CD4-positive, alpha-beta memory T cell (primary cell): ENCODE results near the gene ECSCR. TPM values are rescaled to one million over a fixed set of nuclear protein-coding genes. Genes with fewer than 3 reads are reported as not detected.
A peak's percentile ranks its signal among the peaks of the same experiment; 100 is the strongest.
"Not testable (repeated sequence)": the region's sequence is repeated elsewhere in the genome, so short reads cannot be mapped to it uniquely, and the experiment has no call there.

ENCODE experiments used
- CTCF ChIA-PET: fragments of 350-600 bp; sonication (Branson Sonifier 250); formaldehyde crosslinking; loops from one replicate; lab custom pipeline; 2021; ENCODE audit warnings: inconsistent platforms; ENCODE audit not compliant: partially characterized antibody; lab: Charles Lee
- POLR2A ChIA-PET: fragments of 350-600 bp; sonication (Branson Sonifier 250); formaldehyde crosslinking; loops from one replicate; lab custom pipeline; 2021; ENCODE audit not compliant: partially characterized antibody; lab: Charles Lee
- DNase-seq, 5 donors: peaks; one replicate each; pipeline versions ENCODE4 v3.0.0 to v3.0.0-alpha.2; 2020 to 2022; ENCODE audit warnings: mixed read lengths in 1 of 5
- H3K27ac ChIP-seq: one replicate; pipeline ENCODE4 v1.7.0; 2013; ENCODE audit warnings: low read depth, low read length
- H3K27me3 ChIP-seq: 2 replicates; pipeline ENCODE4 v1.7.0; 2013; ENCODE audit warnings: mild to moderate bottlenecking, low read length, moderate library complexity; ENCODE audit not compliant: insufficient read depth
- H3K36me3 ChIP-seq: 2 replicates; pipeline ENCODE4 v1.7.0; 2013; ENCODE audit warnings: mild to moderate bottlenecking, low read length, moderate library complexity; ENCODE audit not compliant: insufficient read depth
- H3K4me1 ChIP-seq: 2 replicates; pipeline ENCODE4 v1.7.0; 2013; ENCODE audit warnings: mild to moderate bottlenecking, low read length, moderate library complexity; ENCODE audit not compliant: insufficient read depth
- H3K4me3 ChIP-seq, 2 donors: one replicate each; pipeline ENCODE4 v1.7.0; 2013; ENCODE audit warnings: low read length in 2 of 2, mild to moderate bottlenecking in 1 of 2
- H3K9me3 ChIP-seq, 2 donors: one replicate each; pipeline ENCODE4 v1.7.0; 2013; ENCODE audit warnings: low read length in 2 of 2, control low read depth in 1 of 2; ENCODE audit not compliant: control insufficient read depth in 1 of 2
- H3K27ac Mint-ChIP-seq, 7 donors: one replicate each; pipeline ENCODE4 v1.8.0; 2020 to 2021; ENCODE audit warnings: mixed read lengths in 7 of 7, mild to moderate bottlenecking in 6 of 7, inconsistent platforms in 3 of 7, moderate library complexity in 3 of 7
- H3K27me3 Mint-ChIP-seq, 2 donors: one replicate each; pipeline ENCODE4 v1.8.0; 2020 to 2021; ENCODE audit warnings: mixed read lengths in 2 of 2
- H3K36me3 Mint-ChIP-seq, 2 donors: one replicate each; pipeline ENCODE4 v1.8.0; 2020 to 2021; ENCODE audit warnings: mixed read lengths in 2 of 2, inconsistent platforms in 1 of 2, mild to moderate bottlenecking in 1 of 2
- H3K4me1 Mint-ChIP-seq, 4 donors: one replicate each; pipeline ENCODE4 v1.8.0; 2020 to 2021; ENCODE audit warnings: mixed read lengths in 4 of 4, mild to moderate bottlenecking in 1 of 4
- H3K4me3 Mint-ChIP-seq, 8 donors: one replicate each; pipeline ENCODE4 v1.8.0; 2020 to 2021; ENCODE audit warnings: mixed read lengths in 8 of 8, mild to moderate bottlenecking in 7 of 8, moderate library complexity in 6 of 8, inconsistent platforms in 3 of 8
- H3K9me3 Mint-ChIP-seq, 8 donors: one replicate each; pipeline ENCODE4 v1.8.0; 2020 to 2021; ENCODE audit warnings: mixed read lengths in 8 of 8, mild to moderate bottlenecking in 5 of 8, inconsistent platforms in 3 of 8, moderate library complexity in 1 of 8
- intact Hi-C: fragments of 100-400 bp; cut with micrococcal nuclease; formaldehyde crosslinking; loops from one replicate; pipeline ENCODE4 v1.15.1; 2023
- polyA plus RNA-seq, 2 donors: library from polyadenylated mRNA; unstranded; fragments of 300-500 nt; fragmentation: Illumina TruSeq; gene quantifications; one replicate each; pipeline ENCODE4 v1.2.3, GENCODE V29; 2021
- total RNA-seq, 2 experiments: library from RNA; stranded (reverse); gene quantifications; one replicate each; pipeline ENCODE4 v1.2.3, GENCODE V29; 2021

The ECSCR gene
- total and polyA plus RNA-seq, 4 experiments from 2014 or later = 0.32 to 0.33 TPM; not detected in 2

GRCh38 chr5:139482050-139482889 lies 19.7 kb upstream of the ECSCR start, which contains the start of gene STING1:
Gene STING1 (minus strand): TSS chr5:139482758. CDS start chr5:139481704, 1,054 bp downstream.
- ChIA-PET CTCF (interaction anchor here (0.9 to 11.3 kb wide), 10 partner anchors 9 to 59 kb away, joined by 3 to 97 read pairs (median 8); partner anchors contain the start of gene SMIM33), POLR2A (interaction anchor here (0.5 to 5.2 kb wide), 26 partner anchors 13 to 208 kb away, joined by 3 to 131 read pairs (median 8); partner anchors contain the start of genes DNAJC18, ECSCR, MATR3 and PAIP2)
- no peaks in the 10 kb centered on the region for H3K27me3 Mint-ChIP-seq
- peak within 1 kb of the TSS; percentile 86 for H3K27ac ChIP-seq
- peak within 1 kb of the TSS; percentile 90 to 98 (median 97) for H3K27ac Mint-ChIP-seq
- H3K4me1 ChIP-seq = peaks cover 46% of the 10 kb centered on the region
- peaks cover 14% of the 10 kb centered on the region for H3K36me3 ChIP-seq
- H3K9me3 Mint-ChIP-seq = no peaks in the 10 kb centered on the region
- peak within 1 kb of the TSS; percentile 82 to 95 for H3K4me3 ChIP-seq
- H3K27me3 ChIP-seq = no peaks in the 10 kb centered on the region
- H3K4me1 Mint-ChIP-seq = peaks cover 21 to 57% (median 39%) of the 10 kb centered on the region in 4 donors
- H3K36me3 Mint-ChIP-seq = peaks cover 28 to 36% of the 10 kb centered on the region in 2 donors
- no peaks in the 10 kb centered on the region for H3K9me3 ChIP-seq
- intact Hi-C loops = loop anchor here (1.0 kb wide), 5 partner anchors 24 to 78 kb away; partner anchors contain the start of genes DNAJC18 and SPATA24
- DNase-seq = peak; percentile 78 to 83 (median 80)
- H3K4me3 Mint-ChIP-seq = peak within 1 kb of the TSS; percentile 92 to 98 (median 94)

GRCh38 chr5:139481580-139482049 lies 19.1 kb upstream of the ECSCR start:
- intact Hi-C loops = loop anchor here (1.0 kb wide), 5 partner anchors 23 to 77 kb away; partner anchors contain the start of genes DNAJC18 and SPATA24
- Mint-ChIP-seq H3K4me3 (peak overlapping the region; percentile 92 to 98 (median 94)), H3K27me3 (no peaks in the 10 kb centered on the region), H3K4me1 (peaks cover 21 to 63% (median 42%) of the 10 kb centered on the region in 4 donors), H3K9me3 (no peaks in the 10 kb centered on the region), H3K27ac (peak overlapping the region; percentile 90 to 98 (median 97)), H3K36me3 (peaks cover 28 to 43% of the 10 kb centered on the region in 2 donors)
- Histone ChIP-seq H3K4me1 (peaks cover 49% of the 10 kb centered on the region), H3K27me3 (no peaks in the 10 kb centered on the region), H3K4me3 (peak overlapping the region; percentile 82 to 95), H3K36me3 (peaks cover 19% of the 10 kb centered on the region), H3K9me3 (no peaks in the 10 kb centered on the region), H3K27ac (peak overlapping the region; percentile 86)
- ChIA-PET CTCF (interaction anchor here (1.0 to 11.3 kb wide), 9 partner anchors 8 to 59 kb away, joined by 3 to 97 read pairs (median 11); partner anchors contain the start of gene SMIM33), POLR2A (interaction anchor here (1.2 to 5.2 kb wide), 20 partner anchors 12 to 188 kb away, joined by 3 to 131 read pairs (median 13); partner anchors contain the start of genes DNAJC18, ECSCR, MATR3 and PAIP2)
- DNase-seq = no peak

DNA sequence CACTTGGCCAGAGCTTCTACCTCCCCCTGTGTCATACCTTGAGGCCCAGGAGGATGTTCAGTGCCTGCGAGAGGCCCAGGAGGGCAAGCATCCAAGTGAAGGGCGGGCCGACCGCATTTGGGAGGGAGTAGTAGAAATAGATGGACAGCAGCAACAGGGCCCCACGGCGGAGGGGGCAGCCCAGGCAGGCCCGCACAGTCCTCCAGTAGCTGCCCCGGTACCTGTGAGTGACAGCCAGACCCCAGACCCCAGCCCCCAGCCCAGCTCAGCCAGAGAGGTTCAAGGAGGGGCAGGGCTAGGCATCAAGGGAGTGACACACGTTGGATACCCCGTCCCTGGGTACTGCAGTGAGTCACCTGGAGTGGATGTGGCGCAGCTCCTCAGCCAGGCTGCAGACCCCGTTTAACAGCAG lies 18.6 kb upstream of the ECSCR start:
- H3K27ac Mint-ChIP-seq = peak overlapping the region; percentile 90 to 98 (median 97)
- no peaks in the 10 kb centered on the region for H3K27me3 Mint-ChIP-seq
- Histone ChIP-seq H3K4me1 (peaks cover 53% of the 10 kb centered on the region), H3K4me3 (peak overlapping the region; percentile 82 to 95), H3K27ac (peak overlapping the region; percentile 86), H3K27me3 (no peaks in the 10 kb centered on the region), H3K36me3 (peaks cover 22% of the 10 kb centered on the region), H3K9me3 (no peaks in the 10 kb centered on the region)
- DNase-seq = peak in 2 of 5 donors; percentile 16 to 77
- peaks cover 28 to 47% of the 10 kb centered on the region in 2 donors for H3K36me3 Mint-ChIP-seq
- ChIA-PET POLR2A (interaction anchor here (1.2 to 5.2 kb wide), 18 partner anchors 11 to 187 kb away, joined by 3 to 131 read pairs (median 18); partner anchors contain the start of genes DNAJC18, ECSCR, MATR3 and PAIP2), CTCF (interaction anchor here (0.9 to 11.3 kb wide), 8 partner anchors 7 to 152 kb away, joined by 3 to 97 read pairs (median 11); partner anchors contain the start of gene SMIM33)
- intact Hi-C loops = no loop called here
- peak overlapping the region; percentile 92 to 98 (median 94) for H3K4me3 Mint-ChIP-seq
- peaks cover 23 to 68% (median 45%) of the 10 kb centered on the region in 4 donors for H3K4me1 Mint-ChIP-seq
- H3K9me3 Mint-ChIP-seq = no peaks in the 10 kb centered on the region

- DNase-seq, H3K27me3 ChIP-seq, H3K27me3 Mint-ChIP-seq, H3K9me3 Mint-ChIP-seq, H3K27ac ChIP-seq, intact Hi-C loops, H3K4me3 ChIP-seq, H3K9me3 ChIP-seq: not testable (repeated sequence)
- Mint-ChIP-seq H3K27ac (peak overlapping the region in 2 of 7 donors; percentile 87 to 93), H3K4me1 (peaks cover 36 to 79% (median 56%) of the 10 kb centered on the region in 4 donors), H3K4me3 (peak overlapping the region in 2 of 8 donors; percentile 65 to 83), H3K36me3 (peaks cover 38 to 60% of the 10 kb centered on the region in 2 donors)
- ChIA-PET POLR2A (interaction anchor here (1.9 to 5.2 kb wide), 5 partner anchors 9 to 58 kb away, joined by 6 to 111 read pairs (median 82); partner anchors contain the start of genes DNAJC18, ECSCR and SMIM33), CTCF (interaction anchor here (1.1 to 11.3 kb wide), 5 partner anchors 22 to 57 kb away, joined by 3 to 97 read pairs (median 6); no protein-coding TSS in a partner anchor)
- H3K4me1 ChIP-seq = peaks cover 67% of the 10 kb centered on the region
- H3K36me3 ChIP-seq = peaks cover 27% of the 10 kb centered on the region
These were observed 17.2 kb upstream of the ECSCR start for GRCh38 chr5:139479729-139480128.

GRCh38 chr5:139478657-139479423 lies 16.3 kb upstream of the ECSCR start:
- Histone ChIP-seq H3K4me1 (peaks cover 75% of the 10 kb centered on the region), H3K27ac (peak overlapping the region; percentile 19), H3K36me3 (peaks cover 34% of the 10 kb centered on the region)
- Mint-ChIP-seq H3K4me3 (peak overlapping the region; percentile 10 to 83 (median 63)), H3K27ac (peak overlapping the region; percentile 80 to 93 (median 89)), H3K36me3 (peaks cover 38 to 60% of the 10 kb centered on the region in 2 donors), H3K4me1 (peaks cover 40 to 86% (median 63%) of the 10 kb centered on the region in 4 donors)
- H3K4me3 ChIP-seq, DNase-seq, H3K9me3 Mint-ChIP-seq, intact Hi-C loops, H3K27me3 Mint-ChIP-seq, H3K9me3 ChIP-seq, H3K27me3 ChIP-seq: not testable (repeated sequence)
- ChIA-PET POLR2A (interaction anchor here (0.8 to 5.2 kb wide), 4 partner anchors 8 to 41 kb away, joined by 3 to 111 read pairs (median 44); partner anchors contain the start of genes DNAJC18 and SMIM33), CTCF (interaction anchor here (0.8 to 11.3 kb wide), 6 partner anchors 21 to 96 kb away, joined by 3 to 97 read pairs (median 5); no protein-coding TSS in a partner anchor)
